LoVo (cell line): ENCODE results near the gene CGREF1.

ENCODE experiments used
- DNase-seq: peaks from one replicate; pipeline ENCODE4 v3.0.0-alpha.2; 2016; ENCODE audit warnings: low spot score

The CGREF1 gene, protein sequence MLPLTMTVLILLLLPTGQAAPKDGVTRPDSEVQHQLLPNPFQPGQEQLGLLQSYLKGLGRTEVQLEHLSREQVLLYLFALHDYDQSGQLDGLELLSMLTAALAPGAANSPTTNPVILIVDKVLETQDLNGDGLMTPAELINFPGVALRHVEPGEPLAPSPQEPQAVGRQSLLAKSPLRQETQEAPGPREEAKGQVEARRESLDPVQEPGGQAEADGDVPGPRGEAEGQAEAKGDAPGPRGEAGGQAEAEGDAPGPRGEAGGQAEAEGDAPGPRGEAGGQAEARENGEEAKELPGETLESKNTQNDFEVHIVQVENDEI

DNA sequence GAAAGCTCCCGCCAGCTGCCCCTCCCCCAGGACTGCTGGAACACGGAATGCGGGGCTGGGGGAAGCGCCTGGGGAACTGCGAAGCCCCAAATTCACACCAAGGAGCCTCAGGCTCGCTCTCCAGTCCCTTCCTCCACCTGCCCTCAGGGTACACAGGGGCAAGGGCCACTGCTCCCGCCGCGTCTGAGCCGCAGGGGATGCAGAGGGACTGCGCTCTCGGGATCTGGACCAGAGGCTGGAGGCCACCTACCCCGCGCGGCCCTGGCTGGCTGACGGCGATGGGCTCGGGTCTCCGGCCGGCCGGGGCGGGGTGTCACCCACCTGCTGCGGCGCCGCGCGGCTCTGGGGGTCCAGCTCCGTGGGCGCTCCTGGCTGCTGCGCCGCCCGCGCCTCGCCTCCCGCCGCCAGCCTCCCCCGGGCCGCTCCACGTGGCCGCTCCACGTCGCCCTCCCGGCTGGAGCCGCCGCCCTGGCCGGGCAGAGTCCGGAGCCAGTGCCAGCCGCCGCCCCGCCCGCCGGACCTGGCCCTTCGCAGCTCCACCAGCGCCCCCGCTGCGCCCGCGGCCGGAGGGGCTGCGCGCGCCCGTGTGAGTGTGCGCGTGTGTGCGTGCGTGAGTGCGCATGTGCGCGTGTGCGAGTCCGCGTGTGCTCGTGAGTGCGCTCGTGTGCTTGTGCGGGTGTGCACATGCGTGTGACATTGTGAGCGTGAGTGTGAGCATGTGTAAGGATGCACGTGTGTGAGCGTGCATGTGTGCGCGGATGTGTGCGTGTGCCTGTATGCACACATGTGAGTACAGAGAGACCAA is at the start of gene CGREF1:
CGREF1 (minus strand) TSS at position 604 of the 805 bp plus-strand sequence. CDS start 14,762 bp downstream, outside the sequence.
- DNase-seq = no peak

DNA sequence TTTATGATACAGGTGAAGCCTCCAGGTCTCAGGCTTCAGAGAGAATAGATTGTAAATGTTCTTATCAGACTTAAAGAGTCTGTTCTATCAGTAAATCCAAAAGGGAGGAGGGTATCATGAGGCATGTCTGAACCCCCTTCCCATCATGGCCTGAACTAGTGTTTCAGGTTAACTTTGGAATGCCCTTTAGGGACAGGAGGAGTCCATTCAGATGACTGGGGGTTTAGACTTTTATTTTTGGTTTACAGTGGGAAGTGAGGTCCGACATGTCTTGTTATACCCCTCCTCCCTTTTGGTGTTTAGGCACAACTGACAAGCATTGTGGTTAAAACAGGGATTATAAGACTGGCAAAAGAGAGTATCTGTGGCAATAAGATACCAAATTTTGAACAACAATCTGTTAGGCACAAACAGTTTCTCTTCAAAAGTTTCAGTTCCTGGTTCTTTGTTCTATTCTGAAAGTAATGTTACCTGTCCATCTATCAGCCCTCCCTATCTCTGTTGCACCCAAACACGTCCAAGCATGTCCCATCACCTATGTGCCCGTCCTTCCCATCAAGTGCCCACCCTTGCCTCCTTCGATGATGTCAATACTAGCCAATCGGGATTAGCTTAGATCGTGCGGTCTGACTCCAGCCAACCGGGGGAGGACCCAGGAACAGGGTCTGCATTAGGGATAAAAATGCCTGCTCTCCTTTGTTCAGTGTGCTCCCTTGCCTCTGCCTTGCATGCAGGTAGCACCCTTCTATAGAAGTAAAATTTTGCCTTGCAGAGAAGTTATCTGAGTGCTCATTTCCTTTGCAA is 46.2 kb upstream of the CGREF1 start:
- no peak for DNase-seq

DNA sequence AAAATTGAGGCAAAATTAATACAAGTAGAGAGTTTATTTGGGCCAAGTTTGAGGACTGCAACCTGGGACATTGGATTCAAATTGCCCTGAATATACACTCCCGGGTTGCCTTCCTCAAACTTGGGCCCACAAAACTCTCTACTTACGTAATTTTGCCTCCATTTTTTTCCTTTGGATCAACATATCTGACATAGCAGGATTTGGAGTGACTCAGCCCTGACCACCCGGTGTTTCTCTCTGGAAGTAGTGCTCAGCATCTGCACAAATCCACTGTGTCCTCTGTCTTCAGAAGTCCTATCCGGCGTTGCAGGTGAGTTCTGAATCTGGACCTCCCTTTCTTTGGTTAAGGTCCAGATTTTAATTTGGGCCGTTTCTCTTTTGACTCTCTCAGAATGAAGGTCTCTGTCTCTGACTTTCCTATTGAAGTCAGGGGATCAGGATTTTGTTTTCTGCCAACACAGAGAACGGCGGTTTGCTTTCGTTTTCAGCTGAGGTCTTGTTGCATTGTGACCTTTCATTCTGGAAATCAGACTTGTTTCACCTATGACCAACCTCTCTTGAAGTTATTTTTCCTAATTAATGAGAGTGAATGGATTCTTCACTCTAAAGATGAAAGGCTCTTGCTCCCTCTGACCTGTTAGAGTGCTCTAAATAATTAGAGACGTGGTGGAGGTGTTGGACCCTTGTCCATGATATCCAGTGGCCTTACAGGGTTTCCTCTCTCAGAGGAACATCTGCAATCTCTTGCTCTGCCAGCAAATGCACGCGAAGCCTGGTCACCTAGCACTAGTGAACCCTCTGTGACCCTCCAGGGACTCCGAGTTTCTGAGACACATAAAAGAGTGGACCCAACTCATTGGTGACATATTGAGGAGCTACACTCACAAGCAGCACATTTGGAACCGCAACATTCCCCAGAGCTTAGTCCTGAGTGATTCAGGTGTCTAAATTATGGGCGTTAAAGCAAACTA is 43.5 kb upstream of the CGREF1 start:
- DNase-seq = peak; percentile 60

DNA sequence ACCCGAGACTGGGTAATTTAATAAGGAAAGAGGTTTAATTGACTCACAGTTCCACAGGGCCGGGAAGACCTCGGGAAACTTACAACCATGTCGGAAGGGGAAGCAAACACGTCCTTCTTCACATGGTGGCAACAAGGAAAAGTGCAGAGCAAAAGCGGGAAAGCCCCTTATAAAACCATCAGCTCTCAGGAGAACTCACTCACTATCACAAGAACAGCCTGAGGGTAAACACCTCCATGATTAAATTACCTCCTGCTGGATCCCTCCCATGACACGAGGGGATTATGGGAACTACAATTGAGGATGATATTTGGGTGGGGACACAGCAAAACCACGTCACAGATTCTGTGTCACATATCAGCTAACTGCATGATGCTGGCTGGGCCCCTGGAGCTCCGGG is 41.3 kb upstream of the CGREF1 start:
- no peak for DNase-seq

DNA sequence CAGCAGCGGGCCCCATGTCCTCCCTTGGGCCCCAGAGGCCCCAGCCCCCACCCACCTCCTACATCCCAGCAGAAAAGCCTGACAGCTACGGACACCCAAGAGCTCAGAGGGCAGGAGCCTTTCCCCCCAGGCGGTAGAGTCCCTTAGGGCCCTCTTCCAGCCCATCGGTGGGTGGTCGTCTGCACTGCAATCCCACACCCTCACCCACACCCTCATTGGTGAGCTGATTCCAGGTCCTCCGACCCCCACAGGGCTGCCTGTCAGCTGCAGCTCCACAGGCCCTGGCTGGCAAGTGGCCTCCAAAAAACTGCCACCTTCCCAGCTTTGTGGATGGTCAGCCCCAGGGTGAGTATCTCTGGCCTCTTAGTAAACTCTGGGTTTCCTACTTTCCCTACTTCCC is 40.3 kb upstream of the CGREF1 start:
- no peak for DNase-seq

DNA sequence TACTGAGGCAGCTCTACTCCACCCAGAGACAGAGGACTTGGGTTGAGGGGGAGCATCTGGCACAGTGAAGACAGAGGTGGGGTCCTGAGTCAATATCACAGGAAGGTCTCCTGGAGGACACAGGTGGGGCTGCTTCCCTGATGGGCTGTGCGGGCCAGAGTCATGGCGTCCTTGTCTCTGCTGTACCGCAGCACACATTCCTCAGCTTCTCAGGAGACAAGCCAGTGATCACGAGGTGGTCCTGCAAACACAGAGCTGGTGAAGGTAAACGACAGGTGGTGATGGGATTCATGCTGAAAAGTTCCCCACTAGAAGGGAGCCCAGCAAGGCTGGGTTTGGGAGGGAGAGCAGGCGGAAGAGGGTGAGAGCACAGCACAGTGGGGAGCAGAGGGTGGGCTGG is 39.5 kb upstream of the CGREF1 start:
- no peak for DNase-seq

DNA sequence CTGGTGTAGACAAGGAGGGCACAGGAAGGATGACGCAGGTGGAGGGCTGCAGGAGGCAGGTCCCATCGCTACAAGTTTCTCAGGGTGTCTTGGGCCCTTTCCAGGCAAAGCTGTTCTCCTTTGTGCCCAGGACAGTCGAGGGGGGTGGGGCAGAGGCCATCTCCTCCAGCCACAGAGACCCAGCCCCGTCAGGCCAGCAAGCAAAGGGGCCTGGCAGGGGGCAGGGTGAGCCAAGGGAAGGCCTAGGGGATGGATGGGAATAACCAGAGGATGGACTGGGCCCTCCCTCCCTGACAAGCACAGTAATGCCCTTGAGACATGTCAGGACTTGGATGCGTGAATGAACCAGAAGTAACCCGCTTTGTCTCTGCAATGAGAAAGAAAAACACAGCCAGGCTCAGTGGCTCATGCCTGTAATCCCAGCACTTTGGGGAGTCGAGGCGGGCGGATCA is 36.2 kb upstream of the CGREF1 start:
- DNase-seq = no peak

DNA sequence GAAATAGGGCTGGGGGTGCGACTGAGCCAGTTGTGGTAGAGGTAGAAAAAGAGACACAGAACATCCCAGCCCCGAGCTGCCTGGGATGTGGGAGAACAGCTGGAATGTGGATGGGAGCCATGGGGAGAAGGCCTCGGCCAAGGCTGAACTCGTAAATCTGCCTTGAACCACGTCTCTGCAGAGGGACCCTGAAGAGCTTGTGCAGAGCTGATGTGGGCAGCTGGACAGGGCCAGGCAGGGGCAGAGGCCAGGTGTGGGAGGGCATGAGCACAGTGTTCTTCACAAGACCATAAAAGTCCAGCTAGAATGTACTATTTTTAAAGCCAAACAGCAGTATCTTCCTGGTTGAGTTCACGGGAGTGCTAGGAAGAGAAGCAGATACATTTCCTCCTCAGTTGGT is 35.6 kb upstream of the CGREF1 start:
- no peak for DNase-seq

DNA sequence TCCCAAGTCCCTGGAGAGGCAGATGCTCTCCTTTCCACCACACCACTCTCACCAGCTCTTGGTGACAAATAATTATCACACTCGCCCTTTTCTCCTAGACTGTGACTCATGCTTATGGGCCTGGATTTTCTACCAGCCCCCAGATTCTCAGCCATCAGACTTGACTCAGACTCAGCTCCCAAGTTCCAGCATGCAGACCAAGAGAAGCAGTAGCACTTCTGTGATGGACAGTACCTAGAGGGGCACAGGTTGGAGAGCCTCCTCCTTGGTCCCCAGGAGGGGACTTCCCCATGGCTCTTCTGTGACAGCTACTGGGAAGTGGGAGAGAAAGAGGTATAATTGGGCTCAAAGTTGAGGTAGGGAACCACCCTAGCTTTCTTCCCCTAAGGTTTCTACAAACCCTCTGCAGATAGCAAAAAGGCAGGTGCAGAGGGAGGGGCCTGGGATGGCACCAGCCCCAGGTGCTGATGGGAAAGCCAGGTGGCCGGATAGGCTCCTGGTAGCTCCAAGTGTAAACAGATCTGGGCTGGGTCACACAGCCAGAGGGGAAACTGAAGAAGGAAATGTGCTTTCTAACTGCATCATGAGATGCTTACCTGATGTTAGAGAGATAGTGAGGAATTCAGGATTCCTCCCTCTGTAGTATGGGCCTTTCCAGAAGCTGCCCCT is 34.0 kb upstream of the CGREF1 start:
- DNase-seq = no peak

DNA sequence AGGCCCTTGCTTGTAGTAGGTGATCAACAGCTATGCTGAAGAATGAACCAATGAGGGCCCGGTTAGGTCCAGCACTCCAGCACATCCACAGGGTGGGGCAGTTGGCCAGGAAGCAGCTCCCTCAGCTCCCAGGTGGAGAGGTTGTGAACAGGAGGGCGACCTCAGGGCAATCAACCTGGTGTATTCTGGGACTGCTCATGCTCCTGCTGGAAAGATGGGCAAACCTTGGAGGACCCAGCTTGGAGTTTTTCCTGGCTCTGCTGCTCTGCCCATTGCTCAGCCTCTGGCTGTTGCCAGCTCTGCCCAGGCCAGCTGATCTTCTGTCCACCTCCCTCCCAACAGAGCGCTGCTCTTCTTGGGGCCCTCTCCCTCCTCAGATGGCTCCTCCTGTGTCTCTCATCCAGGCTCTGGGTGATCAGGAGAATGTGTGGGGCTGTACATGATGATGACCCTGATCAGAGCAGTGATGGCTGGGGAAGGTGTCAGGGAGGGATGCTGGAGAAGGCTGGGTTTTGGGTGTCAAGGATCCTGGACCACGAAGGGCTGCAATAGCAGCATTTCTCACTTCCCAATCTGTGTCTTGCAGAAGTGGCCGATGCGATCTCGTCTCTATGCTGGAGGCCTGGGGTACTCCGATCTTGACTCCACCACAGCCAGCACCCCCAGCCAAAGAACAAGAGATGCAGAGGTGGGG is 33.3 kb upstream of the CGREF1 start:
- DNase-seq = no peak

DNA sequence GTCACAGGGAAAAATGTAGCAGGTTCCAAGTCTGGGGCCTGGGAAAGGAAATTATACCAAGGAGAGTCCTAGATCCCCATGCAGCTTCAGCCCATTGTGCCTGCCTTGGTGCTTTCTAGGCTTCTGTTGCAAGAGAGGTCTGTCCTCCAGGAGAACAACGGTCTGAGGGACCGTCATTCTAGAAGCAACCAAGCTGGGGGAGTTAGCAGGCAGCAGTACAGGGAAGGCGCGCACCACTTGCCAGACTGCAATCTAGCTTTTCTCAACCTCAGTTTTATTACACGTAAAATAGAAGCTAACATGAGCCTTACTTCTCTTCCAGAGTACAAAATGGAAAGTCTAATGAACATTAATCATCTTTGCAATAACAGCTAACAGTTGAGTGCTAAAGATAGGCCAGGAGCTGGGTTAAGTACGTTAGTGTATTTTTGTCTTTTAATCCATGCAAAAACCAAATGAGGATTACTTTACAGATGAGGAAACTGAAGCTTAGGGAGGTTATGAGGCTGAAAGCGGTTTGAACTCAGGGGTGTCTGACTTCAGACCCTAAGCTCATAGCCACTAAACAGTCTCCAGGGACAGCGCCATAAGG is 31.8 kb upstream of the CGREF1 start:
- DNase-seq = no peak

DNA sequence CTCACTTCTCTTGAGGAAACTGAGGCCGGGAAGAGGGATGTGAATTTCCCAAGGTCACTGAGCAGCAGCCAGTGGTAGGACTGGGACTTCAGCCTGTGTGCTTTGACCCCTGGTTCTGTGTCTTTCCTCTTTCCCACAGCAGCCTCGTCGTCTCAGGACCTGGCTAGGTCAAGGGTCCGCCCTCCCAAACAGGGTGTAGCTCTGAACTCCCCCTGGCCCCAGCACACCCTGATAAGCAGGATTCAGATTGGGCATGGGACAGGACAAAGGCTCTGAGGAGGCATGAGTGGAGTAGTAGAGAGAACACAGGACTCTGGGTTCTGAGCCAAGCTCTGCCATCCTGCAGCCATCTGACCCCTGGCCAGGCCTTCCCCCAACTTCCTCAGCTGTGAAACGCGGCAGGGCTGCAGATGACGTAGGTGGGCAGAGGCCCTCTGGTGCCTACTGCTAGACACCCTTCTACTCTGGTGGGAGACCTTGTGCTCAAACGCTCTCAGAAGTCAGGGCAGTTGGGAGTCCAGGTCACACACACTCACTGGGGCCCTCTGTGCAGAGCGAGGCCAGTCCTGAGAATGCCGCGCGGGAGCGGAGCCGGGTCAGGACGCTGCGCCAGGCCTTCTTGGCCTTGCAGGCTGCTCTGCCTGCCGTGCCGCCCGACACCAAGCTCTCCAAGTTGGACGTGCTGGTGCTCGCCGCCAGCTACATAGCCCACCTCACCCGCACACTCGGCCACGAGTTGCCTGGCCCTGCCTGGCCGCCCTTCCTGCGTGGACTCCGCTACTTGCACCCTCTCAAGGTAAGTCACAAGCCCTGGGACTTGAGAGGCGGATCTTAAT is 30.9 kb upstream of the CGREF1 start:
- no peak for DNase-seq

DNA sequence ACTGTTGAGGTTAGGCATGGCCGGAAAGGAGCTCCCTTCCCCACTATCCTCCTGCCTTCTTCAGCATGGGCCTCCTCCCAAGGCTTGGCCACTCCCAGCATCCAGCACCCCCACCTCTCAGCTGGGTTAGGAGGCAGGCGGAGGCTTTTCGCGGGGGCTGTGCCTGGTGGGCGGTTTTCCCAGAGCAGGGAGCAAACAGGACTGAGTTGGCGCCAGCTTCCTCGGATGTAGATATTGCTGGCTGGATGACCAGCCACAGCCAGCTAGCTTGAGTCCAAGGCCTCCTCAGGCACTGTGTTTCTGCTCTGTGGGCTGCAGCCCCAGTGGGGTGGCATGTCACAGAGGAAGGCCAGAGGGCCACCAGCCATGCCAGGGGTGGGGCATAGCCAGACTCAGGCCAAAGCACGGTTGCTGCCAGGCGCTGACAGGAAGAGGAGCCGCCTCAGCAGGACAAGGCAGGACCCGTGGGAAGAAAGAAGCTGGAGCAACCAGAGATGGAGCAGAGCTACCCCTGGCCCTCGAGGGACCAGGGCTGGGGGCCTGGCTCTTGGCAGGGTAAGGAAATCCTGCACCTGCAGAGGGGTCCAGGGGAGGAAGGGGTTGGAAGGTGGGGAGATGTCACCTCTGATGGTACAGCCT is 30.0 kb upstream of the CGREF1 start, which contains the start of gene TCF23:
TCF23 (plus strand) TSS at position 204 of the 639 bp plus-strand sequence; CDS start at position 334, 130 bp downstream.
- DNase-seq = no peak

DNA sequence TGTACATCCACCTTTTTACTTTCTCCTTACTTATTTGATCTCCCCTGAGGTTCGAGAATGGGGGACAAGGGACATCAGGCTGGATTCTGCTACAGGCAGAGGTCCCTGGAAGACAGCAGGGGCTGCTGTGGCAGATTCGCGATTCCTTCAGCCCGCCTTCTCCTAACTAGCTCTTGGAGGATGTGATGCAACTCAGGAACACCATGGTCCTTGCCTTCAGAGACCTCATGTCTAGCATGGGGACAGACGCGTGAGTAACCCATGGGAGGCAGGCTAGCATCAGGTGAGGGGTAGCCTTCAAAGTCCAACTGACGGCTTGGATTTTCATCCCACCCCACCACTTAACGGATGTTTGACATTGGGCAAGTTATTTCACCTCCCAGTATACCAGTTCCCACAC is 29.0 kb upstream of the CGREF1 start:
- no peak for DNase-seq

DNA sequence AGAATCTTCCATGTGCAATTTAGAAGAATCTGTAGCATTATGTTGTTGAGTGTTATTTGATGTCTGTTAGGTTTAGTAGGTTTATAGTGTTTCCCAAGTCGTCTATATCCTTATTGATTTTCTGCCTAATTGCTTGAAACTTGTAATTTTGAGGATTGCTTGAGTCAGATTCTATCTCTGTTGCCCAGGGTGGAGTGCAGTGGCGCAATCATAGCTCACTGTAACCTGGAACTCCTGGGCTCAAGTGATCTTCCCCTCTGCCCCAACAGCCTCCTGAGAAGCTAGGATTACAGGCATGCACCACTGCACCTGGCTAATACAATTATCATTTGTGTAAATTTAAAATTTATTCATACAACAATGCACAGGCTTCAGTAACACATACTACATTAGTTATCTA is 26.8 kb upstream of the CGREF1 start:
- no peak for DNase-seq

DNA sequence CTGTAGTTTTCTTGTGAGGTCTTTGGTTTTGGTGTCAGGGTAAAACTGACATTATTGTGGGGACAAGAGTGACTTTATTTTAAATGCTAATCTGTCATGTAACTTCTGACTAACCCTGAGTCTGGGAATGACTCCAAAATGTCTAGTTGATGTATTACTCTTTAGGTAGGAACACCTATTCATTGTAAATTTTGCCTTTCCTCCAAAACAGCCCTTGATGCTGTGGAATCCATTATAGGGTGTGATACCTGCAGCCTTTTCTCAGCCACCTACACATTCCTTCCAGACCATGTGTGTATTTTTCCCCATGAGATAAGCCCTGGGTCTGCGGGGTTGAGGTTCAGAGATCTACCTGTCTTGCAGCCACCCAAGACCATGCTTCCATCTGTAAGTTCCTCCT is 24.4 kb upstream of the CGREF1 start:
- DNase-seq = no peak

DNA sequence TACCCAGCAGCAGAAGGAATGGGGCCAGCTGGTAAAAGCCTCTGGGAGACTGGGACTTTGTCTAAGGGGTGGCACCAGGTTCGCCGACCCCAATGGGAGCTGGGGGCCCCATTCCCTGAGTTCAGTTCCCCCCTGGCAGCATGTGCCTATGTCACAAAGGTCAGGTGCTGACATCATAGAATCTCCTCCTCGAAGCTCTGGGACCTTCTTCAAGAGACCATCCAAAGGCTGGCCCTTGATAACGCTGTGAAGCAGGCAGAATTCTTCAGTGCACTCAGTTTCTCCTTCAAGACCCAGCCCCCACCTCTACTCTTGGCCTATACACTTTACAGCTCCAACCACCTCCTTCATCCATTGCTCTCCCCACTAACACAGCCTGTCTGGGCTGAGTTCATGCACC is 20.4 kb upstream of the CGREF1 start, which contains the start of gene PRR30:
PRR30 (minus strand) TSS at position 101 of the 400 bp plus-strand sequence. CDS start 1,081 bp downstream, outside the sequence.
- no peak for DNase-seq

DNA sequence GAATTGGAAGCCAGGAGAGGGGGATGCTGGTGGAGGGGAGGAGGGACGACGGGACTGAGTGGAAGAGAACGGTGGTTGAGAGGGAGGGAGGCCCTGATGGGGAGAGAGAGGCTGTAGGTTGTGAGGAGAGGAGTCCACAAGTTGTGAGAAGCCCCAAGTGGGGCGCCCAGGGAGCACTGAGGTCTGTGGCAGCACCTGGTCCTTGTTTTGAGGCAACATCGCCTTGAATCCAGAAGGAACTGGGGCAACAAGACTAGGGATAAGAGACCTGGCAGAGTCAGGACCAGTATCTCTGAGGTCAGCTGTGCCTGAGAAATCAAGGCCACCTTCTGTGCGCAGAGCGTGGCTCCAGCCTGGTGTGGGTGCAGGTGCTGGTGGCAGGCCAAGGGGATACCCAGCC is 19.2 kb upstream of the CGREF1 start:
- DNase-seq = no peak
